NOMO-1 (cell line): Measurements from ENCODE around the gene OR4D2.

Source experiments
- DNase-seq, 2 experiments: peaks; one replicate each; lab custom pipeline; 2025; ENCODE audit not compliant: unreplicated experiment in 2 of 2; lab: John Stamatoyannopoulos, UW

Gene OR4D2

DNA sequence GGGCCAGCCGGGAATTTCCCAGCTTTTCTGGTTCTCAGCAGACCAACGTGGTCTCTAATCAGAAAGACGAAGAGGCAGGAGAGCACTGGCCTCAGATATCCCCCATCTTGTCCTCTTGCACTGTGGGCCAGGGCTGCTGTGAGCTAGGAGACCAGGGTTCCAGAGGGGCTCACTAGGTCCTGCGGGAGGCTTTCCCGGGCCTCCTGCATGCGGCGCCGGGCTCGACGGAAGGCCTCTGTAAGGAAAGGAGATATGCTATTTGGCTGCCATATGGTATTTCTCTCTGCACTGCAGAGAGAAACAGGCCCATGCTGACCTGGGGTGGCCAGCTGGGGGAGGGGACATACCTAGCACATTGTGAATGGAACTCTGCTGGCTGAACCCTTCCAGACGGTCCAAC is 39.2 kb downstream of the OR4D2 start:
- no peak for DNase-seq

DNA sequence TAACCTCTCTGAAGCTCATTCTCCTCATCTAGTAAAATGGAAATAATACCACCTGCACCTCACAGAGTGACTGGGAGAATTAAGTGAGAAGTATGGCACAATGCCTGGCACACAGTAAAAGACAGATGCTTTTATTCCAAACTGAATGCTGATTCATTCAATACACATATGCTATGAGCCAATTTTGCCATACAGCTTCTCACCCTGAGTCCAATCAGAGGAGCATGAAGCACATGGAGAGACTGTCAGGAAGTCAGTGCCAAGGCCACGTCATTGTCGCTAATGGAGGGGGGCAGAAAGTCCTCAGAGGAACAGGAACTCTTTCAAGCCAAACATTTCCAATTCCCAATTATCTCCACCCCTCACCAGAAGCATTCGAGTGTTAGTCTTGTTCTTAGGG is 40.7 kb downstream of the OR4D2 start:
- DNase-seq, result no peak

DNA sequence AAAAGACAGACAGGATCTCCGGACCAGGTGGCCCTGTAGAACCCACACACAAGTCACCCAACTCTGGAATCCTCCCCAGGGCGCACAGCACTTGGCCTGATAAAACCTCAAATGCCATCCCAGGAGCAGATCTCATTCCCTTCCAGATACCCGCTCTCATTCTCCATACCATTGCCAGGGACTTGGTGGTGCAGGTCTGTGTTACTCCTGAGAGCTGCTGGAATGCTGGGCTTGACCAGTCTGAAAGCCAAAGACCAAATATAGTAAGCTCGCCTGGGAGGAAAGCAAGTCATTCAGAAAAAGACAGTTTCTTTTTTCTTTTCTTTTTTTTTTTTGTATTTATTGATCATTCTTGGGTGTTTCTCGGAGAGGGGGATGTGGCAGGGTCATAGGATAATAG is 41.6 kb downstream of the OR4D2 start:
- no peak for DNase-seq

DNA sequence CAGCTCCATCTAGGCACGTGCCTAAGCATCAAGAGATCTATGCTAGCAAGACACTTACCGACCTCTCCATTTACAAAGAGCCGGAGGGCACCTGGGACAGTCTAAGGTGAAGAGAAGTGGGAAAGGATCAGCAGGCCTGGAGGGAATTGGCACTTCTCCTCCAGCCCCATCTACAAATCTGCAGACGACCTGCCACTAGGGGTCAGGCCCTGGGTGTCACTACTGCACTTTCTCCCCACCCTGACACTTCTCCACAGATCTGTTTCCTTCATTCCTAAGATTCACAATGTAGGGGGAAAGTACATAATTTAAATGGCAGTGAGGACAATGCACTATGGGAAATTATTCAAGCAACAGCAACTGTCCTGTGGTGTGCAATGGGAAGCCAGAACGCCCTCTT is 44.1 kb downstream of the OR4D2 start:
- DNase-seq, result no peak

DNA sequence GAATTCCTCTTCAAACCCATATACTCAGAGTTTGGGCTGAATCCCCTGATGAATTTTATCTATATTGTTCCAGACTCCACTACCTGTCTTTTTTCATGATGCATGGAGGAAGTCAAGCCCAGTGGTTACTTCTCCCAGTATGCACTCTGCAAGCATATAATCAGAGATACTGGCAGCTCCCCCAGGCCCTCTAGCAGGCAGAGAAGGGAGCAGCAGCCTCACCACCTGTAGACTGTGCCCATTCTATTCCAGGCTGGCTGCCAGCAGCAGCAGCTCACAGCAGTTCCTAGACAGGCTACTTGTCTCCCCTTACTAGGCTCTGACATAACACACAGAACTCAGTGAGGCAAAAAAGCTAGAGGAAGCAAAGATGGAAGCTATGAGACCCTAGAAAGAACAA is 48.9 kb downstream of the OR4D2 start:
- no peak for DNase-seq

DNA sequence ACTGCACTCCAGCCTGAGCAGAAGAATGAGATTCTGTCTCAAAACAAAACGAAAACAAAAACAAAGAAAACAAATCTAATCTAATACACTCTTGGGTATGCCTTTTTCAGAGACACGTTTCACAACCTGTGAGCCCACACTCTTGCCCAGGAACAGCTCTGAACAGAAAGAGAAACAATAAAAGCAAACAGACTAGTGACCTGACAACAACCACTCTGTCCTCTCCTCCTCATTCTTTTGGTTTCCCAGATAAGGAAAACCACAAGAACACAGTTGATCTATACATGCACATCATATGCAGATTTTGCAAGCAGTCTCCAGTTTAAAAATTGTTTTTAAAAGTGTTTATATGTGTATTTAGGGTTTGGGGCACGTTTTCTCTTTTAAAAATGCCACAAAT is 51.0 kb downstream of the OR4D2 start:
- DNase-seq, result no peak

DNA sequence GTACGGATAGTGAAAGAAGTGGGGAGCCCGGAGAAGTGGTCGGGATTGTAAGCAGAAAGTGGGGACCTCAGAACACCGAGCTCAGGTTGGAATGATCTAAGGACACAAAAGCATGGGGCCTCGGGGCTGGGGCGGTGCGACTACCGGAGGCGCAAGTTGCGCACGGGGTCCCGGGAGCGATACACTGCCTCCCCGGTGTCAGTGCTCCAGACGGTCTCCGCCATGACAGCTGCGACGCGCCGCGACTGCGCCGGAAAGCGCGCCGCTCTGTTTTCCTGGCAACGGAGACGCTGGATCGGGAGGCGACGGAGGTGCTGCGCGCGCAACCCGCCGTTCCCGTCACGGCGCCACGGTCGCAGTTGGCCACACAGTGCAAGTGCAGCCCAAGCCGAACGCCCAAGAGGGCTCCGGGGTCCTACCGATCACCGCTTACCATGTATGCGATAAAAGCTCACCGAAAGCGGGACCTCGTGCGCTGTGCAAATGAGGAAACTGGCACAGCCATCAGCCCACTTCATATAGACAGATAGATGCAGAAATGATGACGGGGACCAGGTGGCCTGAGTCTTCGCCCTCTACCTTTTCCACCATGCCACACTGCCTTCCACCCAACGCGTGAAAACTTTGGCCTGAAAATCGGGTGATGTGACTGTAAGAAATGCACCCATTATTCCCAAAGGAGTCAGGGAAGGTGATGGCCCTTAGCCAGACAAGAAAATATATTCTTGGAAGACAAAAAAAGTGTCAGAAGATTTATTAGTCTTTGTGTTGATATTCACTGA is 52.4 kb downstream of the OR4D2 start, which contains the start of gene MKS1:
Gene MKS1 (minus strand): TSS at position 249 of the 782 bp plus-strand sequence. CDS start 25 bp downstream, at position 224.
- DNase-seq, result peak; percentile 94

DNA sequence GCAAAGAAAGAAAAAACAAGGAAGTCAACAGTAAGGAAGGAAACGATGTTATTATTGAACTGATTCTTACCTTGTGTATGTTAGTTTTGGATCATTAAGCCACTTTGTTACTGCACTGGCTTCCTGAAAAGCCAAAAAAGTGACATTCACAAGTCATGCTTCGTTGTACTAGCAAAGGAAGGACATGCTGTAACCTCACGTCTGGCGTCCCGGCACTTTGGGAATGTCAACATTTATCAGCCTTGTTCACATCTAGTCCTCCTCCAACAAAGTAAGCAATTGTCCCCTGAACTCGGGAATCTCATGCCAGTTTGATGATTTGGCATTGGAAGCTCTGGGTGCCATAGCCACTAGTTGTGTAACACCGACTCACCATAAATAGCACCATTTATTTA is 53.0 kb downstream of the OR4D2 start:
- peak in 1 of 2 experiments; percentile 44 for DNase-seq
